Endothelial cell of umbilical vein (primary cell): ENCODE results near the gene VAV2. TPM values are rescaled to one million over a fixed set of nuclear protein-coding genes. Genes with fewer than 3 reads are reported as not detected.

Experiments used
- BruUV-seq: library from RNA; stranded (reverse); fragments of 400-500 nt; replicated peaks from 2 replicates; lab custom pipeline; 2021; lab: Mats Ljungman, UMichigan
- CTCF ChIA-PET: fragments of 300-600, 350-600 bp; sonication (Branson Sonifier 250); formaldehyde crosslinking; loops from one replicate; lab custom pipeline; 2021; ENCODE audit warnings: antibody characterized with exemption, inconsistent platforms; lab: Charles Lee
- POLR2A ChIA-PET: fragments of 300-600, 350-600 bp; sonication (Branson Sonifier 250); formaldehyde crosslinking; loops from one replicate; lab custom pipeline; 2021; ENCODE audit warnings: antibody characterized with exemption, inconsistent platforms; lab: Charles Lee
- DNase-seq: peaks from one replicate; pipeline ENCODE4 v3.0.0-alpha.2; 2011; ENCODE audit warnings: low read depth, low spot score
- FAIRE-seq: peaks from 2 replicates; lab custom pipeline; 2011; peaks lifted over from hg19 to GRCh38; lab: Jason Lieb, UNC
- H2AFZ ChIP-seq: 2 replicates; pipeline ENCODE4 v1.6.0; 2012; ENCODE audit warnings: low read depth, low read length, control low read depth, inconsistent platforms
- H3K27ac ChIP-seq: 2 replicates; pipeline ENCODE4 v1.5.1; 2011; ENCODE audit warnings: low read depth, mild to moderate bottlenecking, control low read depth, low read length, moderate library complexity; ENCODE audit not compliant: insufficient read depth
- H3K27me3 ChIP-seq, 2 experiments: 2 replicates each; pipeline versions ENCODE4 v1.6.0 to v1.6.1; 2011; ENCODE audit warnings: low read length in 2 of 2, mixed read lengths in 1 of 2; ENCODE audit not compliant: control insufficient read depth in 2 of 2, insufficient read depth in 2 of 2
- H3K36me3 ChIP-seq, 2 experiments: 2 replicates in 1 of 2; 3 replicates in 1 of 2; pipeline ENCODE4 v1.5.1; 2011; ENCODE audit warnings: low read length in 2 of 2, mild to moderate bottlenecking in 1 of 2, moderate library complexity in 1 of 2; ENCODE audit not compliant: control insufficient read depth in 2 of 2, insufficient read depth in 2 of 2; ENCODE audit errors: extremely low read depth in 1 of 2
- H3K4me1 ChIP-seq: 3 replicates; pipeline ENCODE4 v1.5.1; 2011; ENCODE audit warnings: mild to moderate bottlenecking, low read length; ENCODE audit not compliant: control insufficient read depth, insufficient read depth; ENCODE audit errors: extremely low read depth
- H3K4me2 ChIP-seq: 2 replicates; pipeline ENCODE4 v1.6.1; 2011; ENCODE audit warnings: low read length, control low read depth, mixed read lengths; ENCODE audit not compliant: insufficient read depth
- H3K4me3 ChIP-seq, 3 experiments: fragments of 200-600 bp in 1 of 3; sonication (generic), shearing (Covaris generic) in 1 of 3; replicated peaks in 1 of 3; 2 replicates each; pipeline ENCODE4 v1.5.1; 2011 to 2016; ENCODE audit warnings: control low read depth in 3 of 3, low read length in 3 of 3, mild to moderate bottlenecking in 2 of 3, inconsistent platforms in 1 of 3, low read depth in 1 of 3, moderate library complexity in 1 of 3; ENCODE audit not compliant: insufficient read depth in 1 of 3
- H3K79me2 ChIP-seq: 2 replicates; pipeline ENCODE4 v1.6.0; 2012; ENCODE audit warnings: low read length, inconsistent platforms; ENCODE audit not compliant: control insufficient read depth, insufficient read depth
- H3K9ac ChIP-seq: replicated peaks from 2 replicates; pipeline ENCODE3; 2011; ENCODE audit warnings: low read length, control low read depth; ENCODE audit not compliant: insufficient read depth; ENCODE audit errors: extremely low read depth
- H3K9me1 ChIP-seq: replicated peaks from 3 replicates; pipeline ENCODE4 v1.6.0; 2011; ENCODE audit warnings: mild to moderate bottlenecking, low read length; ENCODE audit not compliant: control insufficient read depth, insufficient read depth; ENCODE audit errors: extremely low read depth
- H3K9me3 ChIP-seq: replicated peaks from 2 replicates; pipeline ENCODE4 v1.5.1; 2012; ENCODE audit warnings: low read length, inconsistent platforms; ENCODE audit not compliant: control insufficient read depth, insufficient read depth
- H4K20me1 ChIP-seq: replicated peaks from 2 replicates; pipeline ENCODE3; 2011; ENCODE audit warnings: mild to moderate bottlenecking, low read length; ENCODE audit not compliant: control insufficient read depth, insufficient read depth; ENCODE audit errors: extremely low read depth
- CTCF ChIP-seq, 2 donors: IDR thresholded peaks; 1 replicate in 1 of 2; 2 replicates in 1 of 2; pipeline ENCODE4 v1.5.1; 2011; ENCODE audit warnings: low read length in 2 of 2, mild to moderate bottlenecking in 2 of 2, moderate library complexity in 2 of 2, control low read depth in 1 of 2, inconsistent platforms in 1 of 2, low read depth in 1 of 2; ENCODE audit not compliant: insufficient read depth in 1 of 2; ENCODE audit errors: extremely low read depth in 1 of 2
- EZH2 ChIP-seq: IDR thresholded peaks from 2 replicates; pipeline ENCODE4 v1.6.1; 2012; ENCODE audit warnings: borderline replicate concordance, low read depth, mild to moderate bottlenecking, moderate library complexity, low read length, inconsistent platforms; ENCODE audit not compliant: severe bottlenecking
- FOS ChIP-seq: IDR thresholded peaks from 2 replicates; pipeline ENCODE4 v1.6.1; 2011; ENCODE audit warnings: mild to moderate bottlenecking, low read length, moderate library complexity, borderline replicate concordance; ENCODE audit not compliant: insufficient read depth
- GATA2 ChIP-seq: IDR thresholded peaks from 2 replicates; pipeline ENCODE4 v1.7.0; 2011; ENCODE audit warnings: low read depth, mild to moderate bottlenecking, moderate library complexity, mixed read lengths, low read length; ENCODE audit not compliant: insufficient read length, insufficient read depth
- JUN ChIP-seq: IDR thresholded peaks from 2 replicates; pipeline ENCODE4 v1.6.1; 2011; ENCODE audit warnings: borderline replicate concordance, low read depth; ENCODE audit not compliant: insufficient read length, insufficient read depth
- MYC ChIP-seq: IDR thresholded peaks from one replicate; pipeline ENCODE4 v1.6.1; 2011; ENCODE audit warnings: mild to moderate bottlenecking, low read depth, low read length
- POLR2A ChIP-seq: IDR thresholded peaks from 2 replicates; pipeline ENCODE4 v1.6.1; 2012; ENCODE audit warnings: low read depth, mild to moderate bottlenecking, control low read depth, low read length
- POLR2AphosphoS5 ChIP-seq: IDR thresholded peaks from 2 replicates; pipeline ENCODE4 v1.6.1; 2012; ENCODE audit warnings: low read depth, mild to moderate bottlenecking, control low read depth, low read length, moderate library complexity; ENCODE audit not compliant: insufficient read depth
- dilution Hi-C: fragments of 300-500 bp; cut with MboI; formaldehyde crosslinking; loops from one replicate; pipeline ENCODE4 v1.15.0; 2019; ENCODE audit warnings: low sequenced_read_pairs; ENCODE audit not compliant: extremely low pct_ligation_motif_present
- intact Hi-C: fragments of 100-400 bp; cut with micrococcal nuclease; formaldehyde crosslinking; loops from one replicate; pipeline ENCODE4 v1.10.0; 2022
- polyA plus RNA-seq, 4 experiments: library from polyadenylated mRNA; depleted of rRNA in 3 of 4; stranded (reverse) in 3 of 4; unstranded in 1 of 4; fragments of >200 nt; gene quantifications; 2 replicates each; pipeline versions ENCODE4 v1.2.1 to v1.2.3, GENCODE V29; 2011 to 2012; ENCODE audit warnings: missing spikeins in 1 of 4
- total RNA-seq: library from RNA; stranded (reverse); gene quantifications from 2 replicates; pipeline ENCODE4 v1.2.3, GENCODE V29; 2021

VAV2 gene
- total and polyA plus RNA-seq, 2 donors (not counting 3 experiments of a cell fraction or from before 2014, with no cell fraction given): 10.6 to 30.6 TPM

DNA sequence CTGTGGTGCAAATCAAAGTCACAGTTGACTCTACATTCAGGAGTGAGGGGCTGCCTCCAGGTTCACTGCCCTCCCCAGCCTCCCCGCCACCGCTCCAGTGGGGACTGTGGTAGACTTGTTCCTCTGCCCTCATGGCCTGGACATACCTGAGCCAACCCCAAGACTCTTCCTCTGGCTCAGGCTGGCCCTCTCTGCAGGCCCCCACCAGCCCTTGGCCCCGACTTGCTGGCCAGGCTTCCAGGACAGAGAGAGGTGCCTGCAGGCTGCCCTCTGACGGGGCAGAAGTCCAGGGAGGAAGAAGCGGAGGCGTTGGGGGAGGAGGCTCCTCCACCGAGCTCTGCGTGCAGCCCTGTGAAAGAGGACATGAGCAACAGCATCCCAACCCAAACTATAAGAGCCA lies 251.2 kb downstream of the VAV2 start:
- no peak overlapping the region for H3K9ac ChIP-seq
- intact Hi-C loops: no loop called here
- DNase-seq (no peak), FAIRE-seq (no peak)
- POLR2A ChIA-PET: no interaction called here
- no peak overlapping the region for H2AFZ ChIP-seq
- H3K27me3 ChIP-seq: no peaks in the 10 kb centered on the region
- dilution Hi-C loops: no loop called here
- no peaks in the 10 kb centered on the region for H3K9me1 ChIP-seq
- H3K9me3 ChIP-seq: no peaks in the 10 kb centered on the region
- no peaks in the 10 kb centered on the region for H4K20me1 ChIP-seq
- H3K4me3 ChIP-seq: no peak overlapping the region
- BruUV-seq: no TSS peak
- TF ChIP-seq MYC (no peak), EZH2 (no peak), FOS (no peak), POLR2A (no peak), POLR2AphosphoS5 (no peak), GATA2 (no peak), JUN (no peak), CTCF (IDR thresholded peaks at IDR 0.05; ENCODE audit: extremely low read depth in 1 of 2, insufficient read depth in 1 of 2, low read depth in 1 of 2, low read length in 2 of 2) (no peak)
- H3K4me1 ChIP-seq: peaks cover 2% of the 10 kb centered on the region
- H3K27ac ChIP-seq: no peak overlapping the region
- no peaks in the 10 kb centered on the region for H3K36me3 ChIP-seq
- H3K4me2 ChIP-seq: no peak overlapping the region
- H3K79me2 ChIP-seq: no peaks in the 10 kb centered on the region
- CTCF ChIA-PET: no interaction called here
